ENCODE data around the gene CCDC85C.

The CCDC85C gene

GRCh38 chr14:99518441-99519346 is 85.3 kb downstream of the CCDC85C start:
- DNase-seq (ENCODE audit: low read depth in 2 of 2) = peak; percentile 61
- TF ChIP-seq, protein P1, sequence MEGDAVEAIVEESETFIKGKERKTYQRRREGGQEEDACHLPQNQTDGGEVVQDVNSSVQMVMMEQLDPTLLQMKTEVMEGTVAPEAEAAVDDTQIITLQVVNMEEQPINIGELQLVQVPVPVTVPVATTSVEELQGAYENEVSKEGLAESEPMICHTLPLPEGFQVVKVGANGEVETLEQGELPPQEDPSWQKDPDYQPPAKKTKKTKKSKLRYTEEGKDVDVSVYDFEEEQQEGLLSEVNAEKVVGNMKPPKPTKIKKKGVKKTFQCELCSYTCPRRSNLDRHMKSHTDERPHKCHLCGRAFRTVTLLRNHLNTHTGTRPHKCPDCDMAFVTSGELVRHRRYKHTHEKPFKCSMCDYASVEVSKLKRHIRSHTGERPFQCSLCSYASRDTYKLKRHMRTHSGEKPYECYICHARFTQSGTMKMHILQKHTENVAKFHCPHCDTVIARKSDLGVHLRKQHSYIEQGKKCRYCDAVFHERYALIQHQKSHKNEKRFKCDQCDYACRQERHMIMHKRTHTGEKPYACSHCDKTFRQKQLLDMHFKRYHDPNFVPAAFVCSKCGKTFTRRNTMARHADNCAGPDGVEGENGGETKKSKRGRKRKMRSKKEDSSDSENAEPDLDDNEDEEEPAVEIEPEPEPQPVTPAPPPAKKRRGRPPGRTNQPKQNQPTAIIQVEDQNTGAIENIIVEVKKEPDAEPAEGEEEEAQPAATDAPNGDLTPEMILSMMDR (IDR thresholded peaks at IDR 0.05; ENCODE audit: low read depth, low read length) = peak; percentile 96
- H3K4me3 ChIP-seq (replicated peaks in 1 of 2; ENCODE audit: low read depth in 2 of 2, low read length in 2 of 2) = no peak overlapping the region

GRCh38 chr14:99517643-99518381 is 86.2 kb downstream of the CCDC85C start:
- DNase-seq (ENCODE audit: low read depth in 2 of 2) = no peak
- TF ChIP-seq, protein P1 (IDR thresholded peaks at IDR 0.05; ENCODE audit: low read depth, low read length) = no peak
- no peak overlapping the region for H3K4me3 ChIP-seq (replicated peaks in 1 of 2; ENCODE audit: low read depth in 2 of 2, low read length in 2 of 2)

DNA sequence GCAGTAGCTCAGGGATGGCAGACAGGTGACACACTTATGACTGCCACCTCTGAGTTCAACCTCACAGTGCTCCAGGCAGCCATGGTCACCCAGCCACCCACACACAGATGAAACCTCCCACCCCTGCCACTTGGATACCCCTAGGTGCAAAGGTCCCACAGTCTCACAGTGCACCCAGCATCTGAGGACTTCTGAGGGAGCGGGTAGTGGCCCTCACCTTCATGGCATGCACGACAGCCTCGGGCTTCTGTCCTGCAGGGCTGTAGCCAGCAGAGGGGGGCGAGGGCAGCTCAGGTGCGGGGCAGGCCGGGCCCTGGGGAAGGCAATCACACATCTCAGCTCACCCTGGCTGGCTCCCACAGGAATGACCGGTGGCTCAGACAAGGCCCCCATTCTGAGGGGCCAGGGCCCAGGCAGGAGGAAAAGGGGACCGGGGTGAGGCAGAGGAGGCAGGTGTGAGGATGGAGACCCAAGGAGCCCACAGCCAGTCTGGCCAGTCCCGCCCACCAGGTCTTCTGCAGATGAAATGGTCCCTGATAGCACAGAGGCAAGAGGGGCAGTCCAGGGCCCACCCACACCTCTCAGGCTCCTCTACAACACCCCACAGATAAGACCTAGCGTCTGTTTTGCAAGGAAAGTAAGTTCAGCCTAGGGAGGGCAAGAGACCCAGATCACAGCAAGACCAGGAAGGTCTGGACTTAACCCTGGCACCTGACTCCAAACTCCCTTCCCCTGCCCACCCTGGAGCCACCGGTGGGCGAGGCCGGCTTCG is 87.0 kb downstream of the CCDC85C start:
- no peak for DNase-seq (ENCODE audit: low read depth in 2 of 2)

GRCh38 chr14:99516156-99516870 is 87.7 kb downstream of the CCDC85C start:
- no peak overlapping the region for H3K4me3 ChIP-seq (replicated peaks in 1 of 2; ENCODE audit: low read depth in 2 of 2, low read length in 2 of 2)
- no peak for DNase-seq (ENCODE audit: low read depth in 2 of 2)
- TF ChIP-seq, protein P1 (IDR thresholded peaks at IDR 0.05; ENCODE audit: low read depth, low read length) = no peak

More for the DNA sequence above, 87.0 kb downstream of the CCDC85C start:
- TF ChIP-seq, protein P1 (IDR thresholded peaks at IDR 0.05; ENCODE audit: low read depth, low read length) = no peak
- H3K4me3 ChIP-seq (replicated peaks in 1 of 2; ENCODE audit: low read depth in 2 of 2, low read length in 2 of 2) = no peak overlapping the region

DNA sequence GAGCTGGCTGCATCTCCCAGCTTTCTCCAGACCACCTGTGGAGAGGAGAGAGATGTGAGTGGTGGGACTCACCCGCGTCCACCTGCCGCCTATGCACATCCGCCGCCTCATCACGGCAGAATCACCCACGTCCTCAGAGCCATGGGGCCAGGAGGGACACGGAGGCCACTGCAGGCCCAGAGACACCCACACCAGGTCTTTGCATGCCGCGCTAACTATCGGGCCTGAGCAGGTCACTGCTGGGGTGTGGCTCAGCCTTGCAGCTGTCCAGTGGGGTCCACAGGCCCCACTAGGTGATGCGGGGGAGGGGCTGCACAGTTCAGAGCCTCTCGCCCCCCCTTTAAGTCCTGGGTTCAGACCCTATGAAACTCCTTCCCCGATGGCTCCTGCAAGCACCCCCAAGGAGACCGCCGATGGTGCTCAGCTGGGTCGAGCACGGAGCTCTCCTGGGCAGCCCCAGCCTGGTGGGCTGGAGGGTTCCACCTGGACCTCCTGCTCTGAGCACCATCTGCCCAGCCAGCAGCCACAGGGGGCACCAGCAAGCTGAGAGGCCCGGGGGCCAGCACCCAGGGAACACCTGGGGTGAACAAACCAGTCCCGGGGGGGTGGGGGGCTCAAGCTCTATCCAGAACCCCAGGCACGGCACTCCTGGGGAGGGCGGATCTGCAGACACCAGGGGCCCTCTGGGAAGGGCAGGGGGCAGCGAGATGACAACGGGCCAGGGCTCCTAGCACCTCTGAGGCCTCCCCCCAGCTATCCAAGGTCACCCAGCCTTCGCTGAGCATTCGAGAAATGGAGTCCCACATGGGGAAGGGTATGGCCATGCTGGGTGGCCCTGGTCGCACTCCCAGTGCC is 88.5 kb downstream of the CCDC85C start:
- no peak overlapping the region for H3K4me3 ChIP-seq (replicated peaks in 1 of 2; ENCODE audit: low read depth in 2 of 2, low read length in 2 of 2)
- DNase-seq (ENCODE audit: low read depth in 2 of 2) = no peak
- TF ChIP-seq, protein P1 (IDR thresholded peaks at IDR 0.05; ENCODE audit: low read depth, low read length) = no peak

Data from cardiac fibroblast (primary cell).